Esophagus (tissue), 2 donors: ENCODE data around the gene RAP1B. TPM values are rescaled to one million over a fixed set of nuclear protein-coding genes. Genes with fewer than 3 reads are reported as not detected.

Experiments
- H3K27ac ChIP-seq, 2 donors: one replicate each; pipeline ENCODE4 v1.5.1; 2013; ENCODE audit warnings: low read depth in 2 of 2, mild to moderate bottlenecking in 2 of 2, inconsistent platforms in 1 of 2, low read length in 1 of 2, moderate library complexity in 1 of 2
- H3K27me3 ChIP-seq, 2 donors: one replicate each; pipeline ENCODE4 v1.6.1; 2013; ENCODE audit warnings: low read length in 2 of 2, control low read depth in 1 of 2, mild to moderate bottlenecking in 1 of 2; ENCODE audit not compliant: insufficient read depth in 2 of 2, control insufficient read depth in 1 of 2
- H3K36me3 ChIP-seq, 2 donors: one replicate each; pipeline ENCODE4 v1.6.1; 2013; ENCODE audit warnings: low read length in 1 of 2; ENCODE audit not compliant: control insufficient read depth in 2 of 2, insufficient read depth in 2 of 2
- H3K4me1 ChIP-seq, 2 donors: one replicate each; pipeline ENCODE4 v1.6.1; 2013; ENCODE audit warnings: low read length in 1 of 2; ENCODE audit not compliant: control insufficient read depth in 2 of 2, insufficient read depth in 2 of 2
- H3K4me3 ChIP-seq, 2 donors: one replicate each; pipeline ENCODE4 v1.5.1; 2013; ENCODE audit warnings: low read length in 2 of 2, mild to moderate bottlenecking in 2 of 2, low read depth in 1 of 2, moderate library complexity in 1 of 2
- H3K9me3 ChIP-seq, 2 donors: one replicate each; pipeline ENCODE4 v1.6.1; 2013; ENCODE audit warnings: mild to moderate bottlenecking in 2 of 2, low read depth in 1 of 2, low read length in 1 of 2, moderate library complexity in 1 of 2; ENCODE audit not compliant: control insufficient read depth in 2 of 2, insufficient read depth in 1 of 2
- WGBS, 2 donors: extraction: QIAGEN DNeasy Blood & Tissue Kit; methylation state at CpG; one replicate each; pipeline ENCODE4 v1.1.7; 2013; 5-methylcytosine and 5-hydroxymethylcytosine counted together
- polyA plus RNA-seq, 2 donors: library from polyadenylated mRNA; stranded (reverse); fragments of 200-250 nt; gene quantifications; one replicate each; pipeline ENCODE4 v1.2.3, GENCODE V29; 2013
- donor health status: healthy with polysubstance abuse.
- donor health status: Bipolar disorder and iron deficiency.

The RAP1B gene
- polyA plus RNA-seq, 2 donors = 47.1 to 58.2 TPM

DNA sequence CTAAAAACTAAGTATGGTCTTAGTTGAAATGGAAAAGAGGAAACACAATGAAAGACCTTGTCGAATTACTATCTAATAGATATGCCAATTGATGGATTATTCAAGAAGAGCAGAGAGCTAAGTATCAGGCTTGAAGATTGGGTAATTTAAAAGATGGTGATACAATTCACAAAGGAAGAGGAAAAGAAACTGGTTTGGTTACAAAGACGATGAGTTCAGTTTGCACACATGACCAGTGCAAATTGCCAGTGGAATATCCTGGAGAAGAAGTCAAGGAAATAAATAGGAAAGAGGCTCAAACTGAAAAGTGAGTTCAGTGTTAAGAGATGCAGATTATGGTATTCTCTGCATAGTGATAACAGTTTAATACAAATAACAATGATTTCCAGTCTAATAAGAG is 2.5 kb upstream of the RAP1B start:
- H3K9me3 ChIP-seq = no peaks in the 10 kb centered on the region
- WGBS, 2 donors = 71 to 73% methylated on average over 2 of the region's 2 CpGs
- H3K4me1 ChIP-seq = peaks cover 0 to 3% of the 10 kb centered on the region in 2 donors
- no peak overlapping the region for H3K4me3 ChIP-seq
- H3K27ac ChIP-seq = no peak overlapping the region
- H3K27me3 ChIP-seq = no peaks in the 10 kb centered on the region
- no peaks in the 10 kb centered on the region for H3K36me3 ChIP-seq

DNA sequence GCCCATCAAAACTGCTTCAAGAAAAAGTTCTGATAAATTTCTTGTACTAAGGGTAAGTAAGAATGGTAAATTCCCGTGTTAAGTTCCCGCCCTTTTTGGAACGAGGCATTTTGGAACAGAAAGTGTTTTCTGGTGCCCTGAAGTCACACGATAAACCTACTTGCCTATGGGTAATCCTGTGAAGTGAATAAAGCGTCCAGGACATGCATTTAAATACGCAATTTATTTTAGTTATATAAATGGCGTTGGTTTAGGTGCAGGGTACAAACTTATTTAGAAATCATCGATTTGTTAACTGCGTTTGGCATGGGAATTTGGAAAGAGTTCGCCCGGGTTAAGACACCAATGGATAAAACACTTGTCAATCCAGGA is 715 bp upstream of the RAP1B start:
- Histone ChIP-seq H3K4me1 (peaks cover 0 to 4% of the 10 kb centered on the region in 2 donors), H3K4me3 (peak overlapping the region; percentile 53 to 97), H3K9me3 (no peaks in the 10 kb centered on the region), H3K36me3 (no peaks in the 10 kb centered on the region), H3K27ac (peak overlapping the region; percentile 89 to 97), H3K27me3 (no peaks in the 10 kb centered on the region)
- WGBS, 2 donors = 3 to 4% methylated on average over 11 of the region's 11 CpGs

DNA sequence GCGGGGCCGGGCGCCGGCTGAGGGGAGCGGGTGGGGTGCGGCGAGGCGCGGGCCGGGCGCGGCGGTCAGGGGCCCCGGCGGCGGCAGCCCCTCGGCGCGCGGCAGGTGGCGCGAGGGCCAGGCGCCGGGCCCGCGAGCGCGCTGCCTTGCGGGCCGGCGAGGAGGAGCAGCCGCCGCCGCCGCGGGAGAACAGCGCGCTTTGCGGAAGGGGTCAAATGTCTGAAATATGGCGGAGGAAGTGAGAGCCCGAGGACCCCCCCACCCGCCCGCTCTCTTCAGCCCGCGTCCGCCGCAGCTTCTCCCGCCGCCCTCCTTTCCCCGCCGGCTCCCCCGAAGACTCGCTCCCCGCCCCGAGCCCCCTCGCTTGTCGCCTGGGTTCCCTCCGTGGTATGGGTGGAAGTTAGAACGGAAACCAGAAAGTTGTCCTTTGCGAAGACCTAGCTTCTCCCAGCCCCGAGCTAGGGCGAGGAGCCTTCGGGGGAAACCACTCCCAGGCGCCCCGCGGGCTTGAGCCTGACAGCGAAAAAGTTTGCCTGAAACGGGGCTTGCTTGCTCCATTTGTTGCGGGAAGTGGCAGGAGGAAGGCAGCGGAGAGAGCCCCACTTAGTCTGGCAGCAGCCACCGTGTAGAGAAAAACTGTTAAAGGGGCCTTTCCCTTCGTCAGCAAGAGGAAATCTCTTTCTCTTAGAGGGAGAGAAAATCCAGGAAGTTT is 551 bp downstream of the RAP1B start:
- WGBS, 2 donors = 0 to 1% methylated on average over 32 to 72 of the region's 72 CpGs
- H3K4me1 ChIP-seq = peaks cover 0 to 4% of the 10 kb centered on the region in 2 donors
- no peaks in the 10 kb centered on the region for H3K27me3 ChIP-seq

DNA sequence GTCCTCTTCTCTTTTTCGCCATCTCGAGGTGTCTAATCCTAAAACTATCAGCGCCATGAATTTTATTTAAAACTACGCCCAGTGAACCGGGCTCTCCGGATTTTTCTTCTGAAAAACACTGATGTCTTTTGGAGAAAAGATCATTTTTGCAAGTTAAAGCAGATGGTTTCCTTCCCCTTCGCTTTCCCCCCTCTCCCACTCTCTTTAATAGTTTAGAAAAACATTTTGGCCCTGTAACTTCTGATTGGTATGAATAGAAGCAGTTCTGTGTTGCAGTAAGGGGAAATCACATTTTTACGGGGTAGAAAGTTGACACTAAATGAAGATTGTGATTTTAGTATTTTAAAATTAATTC is 1.1 kb downstream of the RAP1B start:
- no peaks in the 10 kb centered on the region for H3K36me3 ChIP-seq
- H3K27ac ChIP-seq = peak overlapping the region; percentile 97 to 100
- peak overlapping the region; percentile 94 to 97 for H3K4me3 ChIP-seq
- WGBS, 2 donors = 0 to 1% methylated on average over 8 of the region's 8 CpGs
- H3K4me1 ChIP-seq = peaks cover 0 to 4% of the 10 kb centered on the region in 2 donors
- no peaks in the 10 kb centered on the region for H3K9me3 ChIP-seq
- H3K27me3 ChIP-seq = no peaks in the 10 kb centered on the region

More for the DNA sequence above, 551 bp downstream of the RAP1B start:
- no peaks in the 10 kb centered on the region for H3K9me3 ChIP-seq
- no peaks in the 10 kb centered on the region for H3K36me3 ChIP-seq
- H3K4me3 ChIP-seq = peak overlapping the region; percentile 94 to 97
- H3K27ac ChIP-seq = peak overlapping the region; percentile 97 to 100

DNA sequence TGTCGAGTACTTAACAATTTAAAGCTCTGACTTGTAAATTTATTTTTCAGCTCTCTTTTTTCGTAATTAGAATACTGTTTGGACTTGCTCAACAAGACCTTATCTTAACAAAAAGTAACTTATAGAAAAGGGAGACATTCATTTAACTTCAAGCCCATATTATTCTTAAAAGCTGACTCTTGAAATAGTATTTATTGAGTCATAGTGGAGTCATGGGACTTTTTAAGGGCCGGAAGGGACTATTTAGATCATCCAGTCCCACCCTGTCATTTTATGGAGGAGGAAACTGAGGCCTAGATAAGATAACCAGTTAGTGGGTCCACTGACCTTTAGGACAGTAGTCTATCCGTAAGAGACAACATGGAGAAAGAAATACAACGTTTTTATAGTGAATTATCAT is 1.5 kb downstream of the RAP1B start:
- WGBS, 2 donors = 2 to 3% methylated on average over 5 of the region's 5 CpGs
- H3K4me3 ChIP-seq = peak overlapping the region in 1 of 2 donors; percentile 97
- H3K9me3 ChIP-seq = no peaks in the 10 kb centered on the region
- no peaks in the 10 kb centered on the region for H3K27me3 ChIP-seq
- no peaks in the 10 kb centered on the region for H3K36me3 ChIP-seq
- peak overlapping the region in 1 of 2 donors; percentile 78 for H3K27ac ChIP-seq
- H3K4me1 ChIP-seq = peaks cover 0 to 4% of the 10 kb centered on the region in 2 donors

DNA sequence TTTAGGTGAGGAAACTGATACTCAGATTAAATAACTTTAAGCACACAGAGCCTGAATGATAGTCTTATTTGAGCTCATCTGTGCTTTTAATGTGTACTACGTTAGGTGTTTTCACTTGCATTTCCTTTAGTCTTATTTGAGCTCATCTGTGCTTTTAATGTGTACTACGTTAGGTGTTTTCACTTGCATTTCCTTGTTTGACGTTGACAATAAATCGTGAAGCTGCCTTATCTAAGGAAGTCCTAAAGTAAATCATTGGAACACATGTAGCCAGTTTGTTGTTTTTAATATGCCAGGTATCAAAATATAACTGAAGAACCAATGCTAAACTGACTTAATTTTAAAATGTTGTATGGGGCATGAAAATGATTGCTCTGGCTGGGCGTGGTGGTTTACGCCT is 2.0 kb downstream of the RAP1B start:
- peak overlapping the region in 1 of 2 donors; percentile 97 for H3K4me3 ChIP-seq

DNA sequence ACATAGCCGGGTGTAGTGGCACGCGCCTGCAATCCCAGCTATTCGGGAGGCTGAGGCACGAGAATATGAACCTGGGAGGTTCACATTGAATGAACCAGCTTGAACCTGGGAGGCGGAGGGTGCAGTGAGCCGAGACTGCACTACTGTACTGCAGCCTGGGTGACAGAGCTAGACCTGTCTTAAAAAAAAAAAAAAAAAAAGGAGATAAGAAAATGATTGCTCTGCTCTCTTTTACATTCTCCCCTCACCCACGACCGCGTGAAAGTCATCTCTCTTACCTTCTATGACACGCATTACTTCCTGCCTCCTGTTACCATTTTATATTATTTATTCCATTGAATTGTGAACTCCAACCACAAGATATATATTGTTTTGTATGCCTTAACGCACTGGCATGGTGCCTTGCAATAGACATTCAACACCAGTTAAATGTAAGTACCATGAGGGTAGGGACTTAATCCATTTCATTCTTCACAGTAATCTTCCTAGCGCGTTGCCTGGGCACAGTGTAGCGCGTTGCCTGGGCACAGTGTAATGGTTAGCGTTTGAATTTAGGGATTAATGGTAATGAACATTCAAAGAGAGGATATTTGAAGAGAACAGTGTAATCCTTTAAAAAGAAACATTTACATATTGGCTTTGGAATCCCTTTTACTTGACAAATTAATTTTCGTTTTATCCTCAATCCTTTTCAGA is 2.7 kb downstream of the RAP1B start:
- Histone ChIP-seq H3K9me3 (no peaks in the 10 kb centered on the region), H3K36me3 (no peaks in the 10 kb centered on the region), H3K4me3 (peak overlapping the region in 1 of 2 donors; percentile 97), H3K4me1 (peaks cover 0 to 4% of the 10 kb centered on the region in 2 donors), H3K27me3 (no peaks in the 10 kb centered on the region), H3K27ac (peak overlapping the region; percentile 33 to 37)
- WGBS, 2 donors = 73 to 77% methylated on average over 18 of the region's 18 CpGs

More for the DNA sequence above, 2.0 kb downstream of the RAP1B start:
- Histone ChIP-seq H3K36me3 (no peaks in the 10 kb centered on the region), H3K27ac (peak overlapping the region; percentile 33 to 78), H3K9me3 (no peaks in the 10 kb centered on the region), H3K4me1 (peaks cover 0 to 4% of the 10 kb centered on the region in 2 donors), H3K27me3 (no peaks in the 10 kb centered on the region)
- 30 to 31% methylated on average over 6 of the region's 6 CpGs for WGBS, 2 donors

DNA sequence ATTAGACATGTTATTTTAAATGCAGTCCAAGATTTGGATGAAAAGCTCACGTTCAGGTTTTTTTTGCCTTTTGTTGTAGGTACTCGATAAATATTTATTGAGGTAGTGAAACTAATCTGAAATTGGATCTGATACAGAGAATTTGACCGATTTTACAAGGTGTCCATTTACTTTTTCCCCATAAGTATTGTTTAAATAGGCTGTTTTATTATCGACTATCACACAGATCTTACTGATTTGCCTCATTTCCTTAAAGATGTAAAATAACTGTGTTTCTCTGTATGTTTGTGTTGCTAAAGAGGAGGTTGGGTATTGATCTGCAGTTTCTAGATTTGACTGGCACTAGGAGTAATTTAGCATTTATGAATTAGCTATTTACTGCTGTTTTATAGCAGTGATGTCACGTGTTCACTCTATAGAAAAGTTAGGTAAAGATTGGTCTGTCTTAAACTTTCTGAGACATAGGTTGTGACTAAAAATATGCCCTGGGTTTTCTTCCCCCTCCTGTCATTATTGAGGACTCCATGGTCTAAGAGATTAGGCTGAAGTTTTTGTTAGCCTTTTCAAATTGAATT is 3.5 kb downstream of the RAP1B start:
- Histone ChIP-seq H3K4me1 (peaks cover 0 to 4% of the 10 kb centered on the region in 2 donors), H3K4me3 (no peak overlapping the region), H3K36me3 (no peaks in the 10 kb centered on the region), H3K9me3 (no peaks in the 10 kb centered on the region), H3K27me3 (no peaks in the 10 kb centered on the region), H3K27ac (no peak overlapping the region)
- WGBS, 2 donors = 24 to 35% methylated on average over 5 of the region's 5 CpGs

DNA sequence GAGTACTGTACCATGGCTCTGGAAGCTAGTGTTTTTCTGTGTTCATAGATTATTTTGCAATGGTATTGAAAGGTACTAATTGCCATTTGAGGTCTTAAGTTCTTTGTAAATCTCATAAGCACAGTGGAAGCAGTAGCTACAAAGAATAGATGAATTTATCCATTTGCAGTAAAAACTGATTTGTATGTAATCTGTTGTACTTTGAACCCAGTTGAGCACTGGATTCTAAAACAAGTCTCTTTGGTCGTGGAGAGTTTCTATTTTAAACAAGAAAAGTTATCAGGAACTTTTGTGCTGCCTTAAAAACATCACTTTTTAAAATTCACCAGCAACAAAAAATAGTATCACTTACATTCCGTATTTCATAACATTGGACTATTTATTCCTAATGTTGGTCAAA is 4.1 kb downstream of the RAP1B start:
- Histone ChIP-seq H3K4me1 (peaks cover 0 to 4% of the 10 kb centered on the region in 2 donors), H3K9me3 (no peaks in the 10 kb centered on the region), H3K27ac (no peak overlapping the region), H3K36me3 (no peaks in the 10 kb centered on the region), H3K27me3 (no peaks in the 10 kb centered on the region), H3K4me3 (no peak overlapping the region)
- 29 to 37% methylated on average over 2 of the region's 2 CpGs for whole genome bisulfite sequencing, 2 donors
